ENCODE data around the gene MSH3.

DNA sequence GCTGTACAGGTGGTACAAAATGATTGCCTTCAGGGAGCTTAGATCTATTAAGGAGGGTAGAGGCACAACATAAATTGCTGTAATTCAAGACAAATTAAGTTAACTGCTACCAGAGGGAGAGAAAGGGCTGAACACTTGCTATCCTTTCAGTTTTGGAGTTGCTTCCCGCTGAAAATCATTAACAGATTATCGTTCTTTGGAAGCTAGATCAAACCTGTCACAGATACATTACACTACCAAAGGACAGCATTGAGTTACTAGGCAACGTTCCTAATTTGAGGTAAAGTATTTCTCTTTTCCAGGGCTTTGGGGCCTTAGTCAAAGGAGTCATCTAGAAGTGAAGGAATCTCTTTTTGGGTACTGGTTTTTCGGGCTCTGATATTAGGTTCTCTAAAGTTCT lies 85.0 kb downstream of the MSH3 start:
- no peak for TF ChIP-seq GABPA (IDR thresholded peaks at IDR 0.05; ENCODE audit: low read depth)
- TF ChIP-seq, protein P1, sequence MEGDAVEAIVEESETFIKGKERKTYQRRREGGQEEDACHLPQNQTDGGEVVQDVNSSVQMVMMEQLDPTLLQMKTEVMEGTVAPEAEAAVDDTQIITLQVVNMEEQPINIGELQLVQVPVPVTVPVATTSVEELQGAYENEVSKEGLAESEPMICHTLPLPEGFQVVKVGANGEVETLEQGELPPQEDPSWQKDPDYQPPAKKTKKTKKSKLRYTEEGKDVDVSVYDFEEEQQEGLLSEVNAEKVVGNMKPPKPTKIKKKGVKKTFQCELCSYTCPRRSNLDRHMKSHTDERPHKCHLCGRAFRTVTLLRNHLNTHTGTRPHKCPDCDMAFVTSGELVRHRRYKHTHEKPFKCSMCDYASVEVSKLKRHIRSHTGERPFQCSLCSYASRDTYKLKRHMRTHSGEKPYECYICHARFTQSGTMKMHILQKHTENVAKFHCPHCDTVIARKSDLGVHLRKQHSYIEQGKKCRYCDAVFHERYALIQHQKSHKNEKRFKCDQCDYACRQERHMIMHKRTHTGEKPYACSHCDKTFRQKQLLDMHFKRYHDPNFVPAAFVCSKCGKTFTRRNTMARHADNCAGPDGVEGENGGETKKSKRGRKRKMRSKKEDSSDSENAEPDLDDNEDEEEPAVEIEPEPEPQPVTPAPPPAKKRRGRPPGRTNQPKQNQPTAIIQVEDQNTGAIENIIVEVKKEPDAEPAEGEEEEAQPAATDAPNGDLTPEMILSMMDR (IDR thresholded peaks at IDR 0.05) = no peak
- TF ChIP-seq, protein P2, sequence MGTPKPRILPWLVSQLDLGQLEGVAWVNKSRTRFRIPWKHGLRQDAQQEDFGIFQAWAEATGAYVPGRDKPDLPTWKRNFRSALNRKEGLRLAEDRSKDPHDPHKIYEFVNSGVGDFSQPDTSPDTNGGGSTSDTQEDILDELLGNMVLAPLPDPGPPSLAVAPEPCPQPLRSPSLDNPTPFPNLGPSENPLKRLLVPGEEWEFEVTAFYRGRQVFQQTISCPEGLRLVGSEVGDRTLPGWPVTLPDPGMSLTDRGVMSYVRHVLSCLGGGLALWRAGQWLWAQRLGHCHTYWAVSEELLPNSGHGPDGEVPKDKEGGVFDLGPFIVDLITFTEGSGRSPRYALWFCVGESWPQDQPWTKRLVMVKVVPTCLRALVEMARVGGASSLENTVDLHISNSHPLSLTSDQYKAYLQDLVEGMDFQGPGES (IDR thresholded peaks at IDR 0.05; ENCODE audit: low read depth, low read length) = no peak
